GM21723 (cell line): ENCODE data around the gene GALNT17.

Experiments
- ATAC-seq: cut with Tn5 transposase; IDR thresholded peaks from one replicate; pipeline ENCODE4 v1.9.1; 2021; ENCODE audit warnings: mild to moderate bottlenecking, moderate library complexity; ENCODE audit not compliant: unreplicated experiment

The GALNT17 gene

DNA sequence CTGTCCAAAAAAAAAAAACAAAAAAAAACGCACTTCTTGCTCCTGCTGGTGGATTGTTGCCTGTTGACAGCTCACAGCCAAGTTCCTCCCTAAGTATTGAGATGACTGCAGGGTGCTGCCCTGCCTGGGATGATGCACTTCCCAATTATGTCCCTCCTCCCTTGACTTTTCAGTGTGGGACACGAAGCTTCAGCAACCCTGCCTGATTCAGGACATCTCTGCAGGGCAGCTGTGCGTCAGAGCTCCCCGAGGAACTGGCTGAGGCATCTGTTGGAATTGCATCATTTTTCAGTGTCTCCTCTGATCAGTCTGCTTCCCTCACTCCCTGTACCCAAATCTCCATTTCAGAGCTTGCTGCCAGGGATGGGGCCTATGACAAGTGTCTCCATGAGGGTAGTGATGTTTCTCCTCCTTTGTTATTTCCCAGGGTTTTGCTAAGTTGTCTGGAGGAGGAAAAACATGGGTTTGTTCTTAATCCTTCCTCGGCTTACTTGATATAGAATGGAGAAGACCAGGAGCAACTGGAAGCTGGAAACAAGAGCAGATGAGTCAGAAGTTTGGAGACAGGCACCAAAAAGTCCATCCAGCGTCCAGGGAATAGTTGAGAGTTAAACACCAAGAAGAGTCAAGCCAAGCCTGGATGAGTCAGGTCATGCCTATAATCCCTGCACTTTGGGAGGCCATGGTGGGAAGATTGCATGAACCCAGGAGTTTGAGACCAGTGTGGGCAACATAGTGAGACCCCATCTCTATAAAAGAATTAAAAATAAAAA lies 355.1 kb downstream of the GALNT17 start:
- no peak for ATAC-seq

DNA sequence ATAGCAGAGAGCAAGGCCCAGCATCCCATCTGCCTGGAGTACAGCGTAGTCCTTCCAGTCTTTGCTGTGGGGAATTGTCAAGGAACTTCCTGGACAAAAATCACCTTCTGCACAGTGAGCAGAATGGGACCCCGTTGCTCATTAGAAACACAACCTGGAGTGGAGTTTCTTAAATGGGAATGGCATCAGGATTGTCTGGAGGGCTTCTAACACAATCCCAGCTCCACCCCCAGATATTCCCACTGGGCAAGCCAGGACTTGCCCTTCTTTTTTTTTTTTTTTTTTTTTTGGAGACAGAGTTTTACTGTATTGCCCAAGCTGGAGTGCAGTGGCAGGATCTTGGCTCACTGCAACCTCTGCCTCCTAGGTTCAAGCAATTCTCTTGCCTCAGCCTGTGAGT lies 356.4 kb downstream of the GALNT17 start:
- no peak for ATAC-seq

DNA sequence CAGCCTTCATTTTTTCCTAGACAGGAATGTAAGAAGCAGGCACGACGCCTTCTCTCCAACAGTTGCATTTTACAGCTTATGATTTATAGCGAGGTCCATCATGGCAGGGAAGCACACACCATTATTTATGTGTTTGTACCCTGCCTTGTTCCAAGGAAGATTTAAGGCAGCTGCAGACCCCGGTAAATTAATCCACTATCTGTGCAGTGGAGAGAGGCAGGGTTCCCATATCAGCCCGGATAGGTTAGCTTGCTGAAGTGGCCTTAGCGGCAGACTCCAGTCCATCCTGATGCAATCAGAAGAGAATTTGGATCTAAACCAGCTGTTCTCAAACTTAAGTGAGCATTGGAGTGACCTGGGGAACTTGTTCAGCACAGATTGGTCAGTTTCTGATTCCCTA lies 359.4 kb downstream of the GALNT17 start:
- no peak for ATAC-seq

DNA sequence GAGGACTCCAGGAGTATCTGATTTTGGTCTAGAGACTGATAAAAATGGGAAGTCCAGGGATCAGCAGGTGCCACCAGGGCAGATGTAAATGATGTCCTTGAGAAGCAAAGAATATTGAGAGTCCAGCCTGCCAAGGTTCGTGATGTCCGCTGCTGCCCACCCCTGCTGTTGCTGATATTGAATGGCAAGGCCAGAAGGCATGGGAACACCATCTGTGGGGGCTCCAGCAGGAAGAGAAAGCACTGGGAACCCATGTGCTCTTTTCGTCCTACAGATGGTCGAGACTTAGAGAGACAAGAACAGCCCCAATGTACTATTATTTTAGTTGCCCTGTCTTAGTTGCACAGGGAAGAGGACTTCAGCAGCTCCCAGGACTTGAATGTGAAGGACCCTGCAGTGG lies 363.9 kb downstream of the GALNT17 start:
- ATAC-seq, result no peak

DNA sequence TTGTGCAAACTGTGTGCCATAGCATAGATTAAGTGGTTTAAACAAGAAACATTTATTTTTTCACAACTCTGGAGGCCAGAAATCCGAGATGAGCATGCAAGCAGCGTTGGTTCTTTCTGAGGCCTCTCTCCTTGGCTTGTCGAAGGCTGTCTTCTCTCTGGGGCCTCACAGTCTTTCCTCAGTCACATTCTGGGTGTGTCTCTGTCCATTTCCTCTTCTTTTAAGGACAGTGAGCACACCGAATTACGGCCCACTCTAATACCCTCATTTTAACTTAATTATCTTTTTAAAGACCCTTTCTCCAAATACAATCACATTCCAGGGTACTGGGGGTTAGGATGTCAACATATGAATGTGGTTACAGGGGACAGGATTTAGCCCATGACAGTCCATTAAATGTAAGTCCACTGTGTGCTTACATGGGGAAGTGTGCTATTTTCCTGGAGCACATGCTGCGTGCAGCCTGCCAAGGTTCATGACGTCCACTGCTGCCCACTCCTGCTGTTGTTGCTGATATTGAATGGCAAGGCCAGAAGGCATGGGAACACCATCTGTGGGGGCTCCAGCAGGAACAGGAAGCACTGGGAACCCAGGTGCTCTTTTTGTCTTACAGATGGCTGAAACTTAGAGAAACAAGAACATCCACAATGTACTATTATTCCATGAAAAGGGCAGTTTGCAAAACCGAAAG lies 365.5 kb downstream of the GALNT17 start:
- ATAC-seq, result no peak

DNA sequence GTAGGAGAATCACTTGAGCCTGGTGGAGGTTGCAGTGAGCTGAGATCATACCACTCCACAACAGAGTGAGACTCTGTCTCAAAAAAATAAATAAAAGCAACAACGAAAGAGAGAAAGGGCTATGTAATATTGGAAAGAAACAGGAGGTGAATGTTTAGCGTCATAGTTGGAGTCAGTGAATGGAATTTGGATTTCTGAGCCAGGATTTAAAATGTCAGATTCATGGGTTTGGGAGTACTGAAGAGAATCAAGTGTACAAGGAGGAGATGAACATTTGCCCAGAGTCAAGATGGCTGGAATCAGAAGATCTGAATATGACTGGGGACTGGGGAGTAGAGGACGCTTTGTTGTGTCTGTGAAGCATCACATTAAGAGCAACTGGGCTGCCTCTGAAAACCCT lies 366.4 kb downstream of the GALNT17 start:
- ATAC-seq, result no peak

DNA sequence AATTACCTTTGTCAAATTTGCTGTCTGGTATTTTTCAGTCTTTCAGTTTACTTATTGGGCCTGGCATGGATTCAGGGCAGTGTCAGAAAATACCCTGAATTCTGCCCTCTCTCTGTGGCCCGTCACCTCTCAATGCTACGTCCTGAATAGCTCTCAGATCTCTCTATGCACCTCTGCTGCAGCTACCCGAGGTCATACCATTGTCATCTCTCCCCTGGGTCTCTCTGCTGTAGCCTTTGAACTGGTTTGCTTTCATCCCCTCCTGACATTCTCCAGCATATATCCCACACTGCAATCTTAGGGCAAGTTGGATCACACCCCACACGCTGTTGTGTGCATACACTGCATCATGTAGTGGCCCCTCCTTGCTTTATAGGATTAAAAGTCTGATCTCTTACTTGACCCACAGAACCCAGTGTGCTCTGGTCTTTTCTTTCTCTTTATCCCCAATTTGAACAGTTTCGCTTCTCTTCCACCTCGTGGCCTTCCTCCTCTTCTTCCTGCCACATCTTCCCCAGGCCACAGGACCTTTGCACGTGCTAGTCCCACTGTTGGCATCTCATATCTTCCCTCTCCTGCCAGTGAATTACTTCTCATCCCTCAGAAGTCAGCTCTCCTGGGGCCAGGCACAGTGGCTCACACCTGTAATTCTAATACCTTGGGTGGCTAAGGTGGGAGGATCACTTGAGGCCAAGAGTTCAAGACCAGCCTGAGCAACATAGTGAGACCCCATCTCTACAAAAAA lies 372.9 kb downstream of the GALNT17 start:
- ATAC-seq, result no peak

DNA sequence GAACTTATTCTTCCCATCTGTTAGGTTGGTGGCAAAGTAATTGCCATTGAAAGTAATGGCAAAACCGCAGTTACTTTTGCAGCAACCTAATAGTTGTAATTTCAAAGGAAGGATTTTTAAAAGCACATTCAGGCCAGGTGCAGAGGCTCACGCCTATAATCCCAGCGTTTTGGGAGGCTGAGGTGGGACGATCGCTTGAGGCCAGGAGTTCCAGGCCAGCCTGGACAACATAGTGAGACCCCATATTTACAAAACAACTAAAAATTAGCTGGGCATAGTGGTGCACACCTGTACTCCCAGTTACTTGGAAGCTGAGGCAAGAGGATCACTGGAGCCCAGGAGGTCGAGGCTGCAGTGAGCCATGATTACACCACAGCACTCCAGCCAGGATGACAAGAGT lies 374.9 kb downstream of the GALNT17 start:
- ATAC-seq, result no peak

DNA sequence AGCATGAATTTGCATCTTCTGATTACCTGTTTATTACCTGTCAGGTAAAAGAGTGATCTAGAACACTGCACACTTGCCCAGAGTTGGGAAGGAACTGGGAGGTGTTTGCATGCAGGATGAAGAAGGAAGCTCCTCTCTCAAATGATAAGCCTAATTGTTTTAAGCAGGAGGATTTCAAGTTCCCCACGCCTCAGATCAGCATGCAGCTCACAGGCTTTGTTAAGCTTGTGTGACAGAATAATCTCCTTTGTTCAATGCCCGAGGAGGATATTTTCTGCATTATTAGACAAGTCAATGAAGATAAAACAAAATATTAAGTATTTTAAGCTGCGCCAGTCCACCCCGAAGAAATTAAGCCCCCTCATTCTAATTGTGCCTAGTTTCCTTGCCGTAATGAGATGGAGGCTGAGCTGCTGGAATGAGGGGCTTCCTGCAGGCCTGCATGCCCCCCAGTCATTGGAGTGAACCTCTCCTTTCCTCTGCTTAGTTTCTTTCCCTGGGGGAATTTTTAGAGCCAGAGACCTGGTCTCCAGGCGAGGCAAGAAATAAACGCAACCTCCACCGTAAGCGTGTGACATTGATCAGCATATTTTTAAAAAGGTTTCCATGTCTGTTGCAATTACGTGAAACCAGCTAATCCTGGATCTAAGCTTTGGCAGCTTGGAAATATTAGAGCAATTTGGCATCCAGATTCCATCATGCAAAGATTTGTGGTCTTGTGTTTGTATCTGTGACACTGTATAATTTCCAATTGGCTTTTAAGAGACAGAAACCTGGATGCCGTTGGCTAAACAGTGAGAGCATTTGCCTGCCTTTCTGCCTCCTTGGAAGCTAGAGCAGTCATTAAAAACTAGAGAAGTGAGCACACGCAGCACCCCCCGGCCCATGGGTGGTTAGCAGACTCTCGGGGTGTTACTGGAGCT lies 376.0 kb downstream of the GALNT17 start:
- ATAC-seq, result no peak

DNA sequence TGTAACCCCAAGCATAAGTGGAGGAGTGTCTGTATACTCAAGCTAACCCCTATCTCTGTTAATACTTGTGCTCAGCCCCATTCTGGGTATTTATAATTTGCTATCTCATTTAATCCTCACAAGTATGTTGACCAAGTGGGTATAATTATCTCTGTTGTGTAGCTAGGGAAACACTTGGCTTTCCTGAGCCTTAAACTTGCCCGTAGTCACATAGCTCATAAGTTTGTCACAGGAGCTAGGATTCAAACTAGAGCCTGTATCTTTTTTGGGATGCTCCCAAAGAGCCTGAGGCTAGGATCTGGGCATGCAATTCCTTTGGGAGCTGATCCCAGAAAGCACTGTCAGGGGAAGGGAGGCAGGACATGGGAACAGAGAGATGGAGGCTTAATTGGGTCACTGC lies 377.4 kb downstream of the GALNT17 start:
- ATAC-seq, result no peak

DNA sequence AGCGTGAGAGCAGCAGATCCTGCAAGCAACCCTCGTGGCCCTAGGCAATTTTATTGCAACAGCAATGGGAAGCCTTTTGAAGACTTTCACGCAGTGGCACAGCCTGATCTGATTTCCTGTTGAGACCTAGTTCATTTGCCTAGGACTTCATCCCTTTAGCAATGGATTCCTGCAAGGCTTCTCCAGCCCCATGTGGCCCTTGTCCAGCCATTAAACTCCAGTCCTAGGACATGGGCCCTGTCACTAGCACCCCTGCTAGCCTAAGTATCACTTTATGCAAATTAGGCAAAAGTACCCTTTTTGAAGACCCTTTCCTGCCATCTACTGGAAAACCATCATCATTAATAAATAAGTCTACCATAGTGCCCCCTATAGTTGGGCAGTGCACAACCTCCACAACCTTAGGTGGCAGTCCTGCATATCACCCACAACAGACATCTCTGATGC lies 379.4 kb downstream of the GALNT17 start:
- no peak for ATAC-seq

DNA sequence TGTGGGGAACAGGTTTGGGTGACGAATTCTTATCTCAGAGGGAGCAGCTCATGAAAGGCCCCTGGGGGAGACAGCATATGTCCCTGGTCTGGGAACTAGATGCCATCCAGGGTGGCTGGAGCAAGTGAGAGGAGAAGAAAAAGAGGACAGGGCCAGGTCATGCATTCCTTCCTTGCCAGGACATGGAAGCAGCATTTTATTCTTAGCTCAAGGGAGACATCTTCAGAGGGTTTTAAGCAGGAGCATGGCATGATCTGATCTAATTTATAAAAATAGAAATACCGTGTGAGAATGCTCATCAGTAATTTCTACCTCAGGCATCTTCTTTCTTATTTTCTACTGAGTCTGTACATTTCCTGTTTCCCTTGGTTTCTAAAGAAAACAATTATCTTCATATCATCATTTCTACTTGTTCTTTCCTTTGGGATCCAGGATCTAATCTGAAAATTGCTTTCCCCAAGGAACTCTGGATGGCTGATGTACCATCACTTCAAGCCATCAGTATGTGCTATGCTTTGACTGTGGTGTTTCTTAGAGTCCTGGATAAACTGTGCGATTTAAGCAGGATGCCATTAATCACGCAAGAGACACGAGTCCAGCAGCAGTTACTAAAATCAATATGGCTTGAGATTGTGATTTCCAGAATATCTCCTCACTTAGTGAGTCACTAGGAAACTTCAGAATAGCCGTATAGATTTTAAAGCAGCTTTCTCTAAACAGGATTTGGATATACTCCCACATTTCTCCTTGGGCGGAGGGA lies 386.2 kb downstream of the GALNT17 start:
- no peak for ATAC-seq

DNA sequence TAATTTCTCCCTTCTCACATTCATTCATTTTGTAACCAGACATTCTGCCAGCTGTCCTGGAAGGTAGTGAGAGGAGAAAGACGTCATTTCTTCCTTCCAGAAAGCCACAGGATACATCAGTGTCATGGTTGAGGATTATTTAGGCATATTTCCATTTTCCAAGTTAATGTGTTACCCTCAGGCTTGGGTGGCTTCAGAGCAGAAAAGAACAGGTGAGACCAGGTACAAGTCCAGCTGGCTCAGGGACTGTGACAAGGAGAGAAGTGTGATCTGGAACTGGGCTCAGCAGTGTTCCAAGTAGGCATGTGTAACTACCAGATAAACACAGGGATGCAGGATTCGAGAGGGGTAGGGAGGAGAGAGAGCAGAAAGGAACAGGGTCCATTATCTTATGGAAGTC lies 386.9 kb downstream of the GALNT17 start:
- no peak for ATAC-seq

DNA sequence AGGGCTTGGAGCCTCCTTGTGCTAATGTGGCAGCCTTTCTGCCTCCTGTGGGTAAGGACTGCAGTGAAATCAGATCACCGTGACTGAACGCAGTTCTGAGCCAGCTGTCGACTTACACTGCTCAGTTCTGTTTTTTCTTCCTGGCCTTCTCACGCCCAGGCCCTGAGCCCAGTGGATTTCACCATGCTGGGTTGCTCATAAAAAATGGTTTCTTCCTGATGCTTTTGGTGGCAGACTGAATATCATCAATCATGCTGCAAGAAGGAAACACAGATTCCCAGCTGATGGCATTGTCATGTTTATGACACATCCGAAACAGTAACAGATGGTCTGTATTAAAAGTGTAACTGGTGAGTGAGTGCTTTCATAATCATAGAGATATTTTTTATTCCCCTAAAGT lies 389.6 kb downstream of the GALNT17 start:
- no peak for ATAC-seq

DNA sequence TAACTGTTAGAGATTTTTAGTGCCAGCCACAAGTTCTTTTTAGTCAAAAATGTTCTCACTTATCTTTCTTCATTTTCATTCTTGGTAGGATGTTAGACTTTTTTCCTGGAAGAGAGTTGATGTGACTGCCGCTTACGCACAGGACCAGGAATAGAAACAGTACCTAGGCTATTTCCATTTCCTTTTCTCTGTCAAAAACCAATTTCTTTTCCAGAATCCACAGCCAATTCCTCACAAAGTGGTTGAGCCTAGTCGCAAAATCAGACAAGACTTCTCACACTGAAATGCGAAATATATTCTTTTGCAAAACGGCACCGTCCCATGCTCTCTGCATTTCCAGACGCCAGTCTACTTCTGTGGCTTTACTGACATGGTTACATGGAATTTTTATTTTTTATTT lies 394.2 kb downstream of the GALNT17 start:
- ATAC-seq, result no peak

DNA sequence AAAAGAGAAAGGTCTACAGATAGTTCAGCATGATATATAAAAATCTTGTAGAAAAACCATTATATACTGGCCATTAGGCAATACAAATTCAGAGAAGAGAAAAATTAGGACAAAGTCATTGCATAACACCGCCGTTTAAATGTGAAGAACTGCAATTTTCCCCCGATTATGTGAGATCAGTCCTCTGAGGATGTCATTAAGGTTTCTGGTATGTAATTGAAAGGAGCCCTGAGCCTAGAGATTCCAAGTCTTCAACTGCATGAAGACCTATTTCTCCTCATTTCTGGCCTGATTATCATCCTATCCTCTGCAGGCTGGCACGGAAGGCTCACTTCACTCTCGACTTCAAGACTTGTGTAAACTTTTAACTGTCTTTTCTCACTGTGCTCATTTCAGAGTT lies 395.3 kb downstream of the GALNT17 start:
- ATAC-seq, result no peak

DNA sequence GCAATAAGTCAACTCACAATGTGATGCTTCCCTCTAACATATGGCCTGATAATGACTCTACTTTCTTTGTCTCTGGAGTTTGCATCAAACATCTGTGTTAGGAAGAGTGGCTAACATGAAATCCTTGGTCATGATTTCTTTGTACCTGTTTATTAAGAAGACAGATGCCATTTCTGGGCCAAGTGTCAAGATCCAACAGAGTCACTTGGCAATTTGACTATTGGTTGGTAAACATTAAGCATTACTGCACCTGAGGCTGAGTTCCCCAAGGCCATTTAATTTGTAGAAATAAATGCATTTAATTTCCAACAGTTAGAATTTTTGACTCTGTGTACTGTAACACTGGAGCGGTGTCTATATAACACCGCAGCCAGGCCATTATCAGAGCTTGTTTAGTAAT lies 403.7 kb downstream of the GALNT17 start:
- ATAC-seq, result no peak

DNA sequence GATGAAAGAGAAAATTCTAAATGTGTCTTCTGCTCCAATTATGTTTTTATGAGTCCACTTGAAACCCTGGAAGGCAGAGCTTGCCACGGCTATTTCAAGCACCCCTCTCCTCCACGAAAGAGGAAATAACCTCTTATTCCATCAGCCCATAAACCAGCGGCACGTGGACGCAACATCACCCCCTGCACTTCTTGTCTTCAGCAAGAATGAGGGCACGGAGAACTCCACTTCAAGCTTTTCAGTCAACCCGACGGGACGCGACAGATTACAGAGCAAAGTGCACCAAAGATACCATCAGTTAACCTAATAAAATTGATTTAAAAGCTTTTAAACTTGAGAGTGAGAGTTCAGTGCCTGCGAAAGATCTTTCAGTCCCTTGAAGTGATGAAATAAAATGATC lies 406.3 kb downstream of the GALNT17 start:
- no peak for ATAC-seq

DNA sequence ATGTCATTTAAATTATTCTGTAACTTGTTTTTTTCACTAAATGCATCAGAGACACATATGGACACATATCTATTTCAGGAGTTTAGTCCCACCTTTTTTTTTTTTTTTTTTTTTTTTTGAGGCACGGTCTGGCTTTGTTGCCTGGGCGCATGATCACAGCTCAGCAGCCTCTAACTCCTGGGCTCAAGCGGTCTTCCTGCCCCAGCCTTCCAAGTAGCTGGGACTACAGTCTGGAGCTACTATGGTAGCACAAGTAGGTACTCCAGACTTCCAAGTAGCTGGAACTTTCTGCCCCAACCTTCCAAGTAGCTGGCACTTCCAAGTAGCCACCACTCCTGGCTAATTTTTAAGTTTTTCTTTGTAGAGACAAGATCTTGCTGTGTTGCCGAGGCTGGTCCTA lies 407.7 kb downstream of the GALNT17 start:
- ATAC-seq, result no peak

DNA sequence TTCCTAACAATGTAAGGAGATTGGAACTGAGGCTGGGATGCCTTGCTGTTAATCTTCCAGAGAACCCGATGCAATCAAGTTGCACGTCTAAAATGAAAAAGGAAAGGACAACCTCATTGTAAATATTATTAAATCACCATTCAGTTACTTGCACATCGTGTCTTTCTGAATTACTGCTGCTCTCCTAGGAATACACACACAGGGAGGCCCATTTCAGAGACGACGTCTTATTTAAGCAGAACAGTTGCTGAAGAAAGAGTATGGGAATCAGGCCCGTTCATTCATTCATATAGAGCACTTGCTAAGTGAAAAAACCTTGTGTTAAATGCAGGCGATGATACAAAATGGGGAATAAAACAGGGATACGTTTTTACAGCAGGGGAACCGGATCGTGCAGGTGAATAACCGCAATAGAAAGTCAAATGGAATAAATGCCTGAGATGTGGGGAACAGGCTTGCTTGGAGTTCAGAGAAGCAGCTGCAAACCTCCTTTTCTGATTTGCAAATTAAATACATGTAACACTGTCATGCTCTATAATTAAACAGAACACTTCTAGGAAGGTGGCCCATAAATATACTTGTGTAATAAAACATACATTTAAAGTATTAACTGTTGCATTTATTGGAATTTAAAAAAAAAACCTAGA lies 409.9 kb downstream of the GALNT17 start:
- no peak for ATAC-seq
